SW480 (cell line): Measurements from ENCODE around the gene UBE2S.

ENCODE experiments used
- DNase-seq: peaks from one replicate; pipeline ENCODE4 v3.0.0-alpha.2; 2016; ENCODE audit warnings: low spot score

UBE2S gene

DNA sequence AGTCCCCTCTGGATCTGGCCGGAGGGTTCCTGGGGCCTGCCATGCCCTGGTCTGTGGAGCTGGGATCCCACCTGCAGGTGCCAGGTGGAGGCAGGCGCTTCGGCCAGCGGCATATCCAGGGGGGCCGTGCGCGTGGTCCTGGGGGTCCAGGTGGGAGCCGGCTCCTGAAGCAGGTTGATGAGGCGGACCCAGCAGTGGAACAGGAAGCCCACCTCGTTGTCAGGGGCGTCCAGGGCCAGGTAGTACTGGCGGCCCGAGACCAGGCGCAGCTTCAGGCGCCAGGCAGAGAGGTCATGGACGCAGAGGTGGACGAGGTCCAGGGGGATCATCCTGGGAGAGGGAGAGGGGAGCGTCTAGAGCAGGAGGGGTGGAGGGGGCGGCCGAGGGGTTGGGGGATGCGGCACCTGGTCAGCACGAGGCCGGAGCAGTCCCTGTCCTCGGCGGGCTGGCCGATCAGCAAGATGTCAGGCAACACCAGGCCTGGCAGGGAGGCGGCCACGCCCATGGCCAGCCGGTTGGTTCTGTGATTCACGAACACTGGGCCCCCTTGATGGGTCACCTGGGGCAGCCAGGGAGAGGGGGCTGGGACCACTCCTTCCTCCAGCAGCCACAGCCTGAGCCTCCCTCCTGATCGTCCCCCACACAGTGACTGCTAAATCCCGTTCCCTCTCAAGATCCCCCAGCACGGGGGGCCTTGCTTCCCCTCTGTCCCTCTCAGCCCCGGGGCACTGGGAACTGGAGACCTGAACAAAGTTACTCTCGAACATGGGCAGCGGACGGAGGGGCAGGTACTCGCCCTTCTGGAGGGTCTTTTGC lies 45.2 kb downstream of the UBE2S start:
- no peak for DNase-seq

DNA sequence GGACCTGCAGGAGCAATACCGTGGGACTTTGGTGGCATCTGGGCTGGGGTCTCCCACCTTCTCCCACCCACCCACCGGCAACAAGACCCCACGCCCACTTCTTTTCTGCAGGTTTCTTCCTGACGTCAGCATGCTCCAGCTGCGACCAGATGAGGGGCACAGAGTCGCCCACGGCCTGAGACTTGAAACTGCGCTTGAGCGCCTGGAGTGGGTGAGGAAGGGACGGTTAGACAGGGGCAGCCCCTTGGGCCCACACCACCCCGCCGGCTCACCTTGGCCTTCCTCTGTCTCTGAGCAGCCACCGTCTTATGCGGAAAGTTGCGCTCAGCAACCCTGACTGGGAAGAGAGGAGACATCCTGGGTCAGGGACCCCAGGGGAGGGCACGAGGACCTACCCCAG lies 46.7 kb downstream of the UBE2S start:
- DNase-seq: no peak

DNA sequence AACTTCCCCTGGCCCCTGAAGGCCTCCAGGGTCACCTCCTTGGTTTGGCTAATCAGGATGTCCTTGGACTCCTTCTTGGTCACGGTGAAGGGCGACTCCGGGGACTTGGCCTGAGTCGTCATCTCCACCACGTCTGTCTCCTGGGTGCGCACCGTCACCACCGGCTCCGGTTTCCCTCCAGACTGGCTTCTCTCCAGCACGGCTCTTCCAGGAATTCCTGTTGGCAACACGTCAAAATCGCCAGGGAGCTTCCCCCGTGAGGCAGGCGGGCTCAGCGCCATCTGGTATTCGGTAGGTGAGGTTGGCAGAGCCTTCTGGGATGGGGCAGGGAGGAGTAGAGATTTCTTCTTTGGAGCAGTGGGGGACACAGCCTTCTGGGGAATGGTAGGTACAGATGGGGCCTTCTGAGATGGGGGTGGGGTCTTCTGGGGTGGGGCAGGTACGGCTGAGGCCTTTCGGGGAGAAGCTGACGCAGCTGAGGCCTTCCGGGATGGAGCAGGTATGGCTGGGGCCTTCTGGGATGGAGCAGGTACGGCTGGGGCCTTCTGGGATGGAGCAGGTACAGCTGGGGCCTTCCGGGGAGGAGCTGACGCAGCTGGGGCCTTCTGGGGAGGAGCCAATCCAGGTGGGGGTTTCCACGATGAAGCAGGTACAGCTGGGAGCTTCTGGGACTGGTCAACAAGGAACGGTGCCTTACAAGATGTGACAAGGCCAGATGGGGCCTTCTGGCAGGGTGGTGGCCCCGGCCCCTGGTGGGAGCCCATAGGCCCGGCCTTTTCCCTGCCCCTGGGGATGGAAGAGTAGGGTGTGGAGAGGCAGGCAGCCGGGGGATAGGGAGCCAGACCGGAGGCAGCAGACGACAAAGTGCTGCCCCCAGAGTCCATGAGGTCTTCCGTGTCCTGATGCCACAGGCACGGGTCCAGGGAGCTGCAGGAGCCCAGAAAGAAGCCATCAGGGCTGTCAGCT lies 48.4 kb downstream of the UBE2S start:
- no peak for DNase-seq

DNA sequence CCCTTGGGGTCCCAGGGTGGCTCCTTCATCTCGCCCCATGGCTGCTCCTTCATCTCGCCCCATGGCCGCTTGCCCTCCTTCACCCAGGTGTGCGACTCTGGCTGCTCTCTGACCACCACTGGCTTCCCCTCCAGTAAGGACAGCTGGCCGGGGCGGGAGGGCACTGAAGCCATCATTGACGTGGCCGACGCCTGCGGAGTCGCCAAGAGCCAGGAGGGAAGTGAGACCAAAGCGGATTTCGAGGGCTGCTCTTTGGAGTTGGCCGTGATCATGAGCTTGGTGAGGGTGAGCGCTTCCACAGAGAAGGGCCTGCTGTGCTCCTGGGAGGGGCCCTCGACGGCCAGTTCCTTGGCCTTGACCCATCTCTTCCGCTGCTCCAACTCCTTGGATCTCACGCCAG lies 49.1 kb downstream of the UBE2S start:
- DNase-seq: no peak

DNA sequence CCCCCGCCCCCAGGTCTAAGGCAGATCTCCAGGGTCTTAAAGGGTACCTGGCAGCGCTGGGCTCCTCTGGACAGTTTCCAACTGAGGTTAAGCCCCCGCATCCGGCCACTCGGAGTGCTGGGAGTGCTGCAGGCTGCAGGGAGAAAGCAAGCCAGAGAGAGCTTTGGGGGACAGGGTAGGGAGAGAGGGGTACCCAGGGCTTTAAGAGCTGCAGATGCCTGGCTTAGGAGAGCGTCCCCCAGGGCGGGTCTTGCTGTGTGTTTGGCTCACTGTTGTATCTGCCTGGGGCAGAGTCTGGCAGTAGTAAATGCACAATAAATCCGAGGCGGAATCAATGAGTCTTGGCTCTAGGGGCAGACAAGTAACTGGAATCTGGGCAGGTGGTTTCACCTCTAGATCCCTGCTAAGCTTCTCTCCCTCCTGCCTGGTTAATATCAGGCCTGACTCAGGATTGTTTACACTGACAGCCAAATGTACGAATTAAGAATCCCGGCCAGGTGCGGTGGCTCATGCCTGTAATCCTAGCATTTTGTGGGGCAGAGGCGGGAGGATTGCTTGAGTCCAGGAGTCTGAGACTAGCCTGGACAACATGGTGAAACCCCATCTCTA lies 52.3 kb downstream of the UBE2S start:
- DNase-seq: no peak

DNA sequence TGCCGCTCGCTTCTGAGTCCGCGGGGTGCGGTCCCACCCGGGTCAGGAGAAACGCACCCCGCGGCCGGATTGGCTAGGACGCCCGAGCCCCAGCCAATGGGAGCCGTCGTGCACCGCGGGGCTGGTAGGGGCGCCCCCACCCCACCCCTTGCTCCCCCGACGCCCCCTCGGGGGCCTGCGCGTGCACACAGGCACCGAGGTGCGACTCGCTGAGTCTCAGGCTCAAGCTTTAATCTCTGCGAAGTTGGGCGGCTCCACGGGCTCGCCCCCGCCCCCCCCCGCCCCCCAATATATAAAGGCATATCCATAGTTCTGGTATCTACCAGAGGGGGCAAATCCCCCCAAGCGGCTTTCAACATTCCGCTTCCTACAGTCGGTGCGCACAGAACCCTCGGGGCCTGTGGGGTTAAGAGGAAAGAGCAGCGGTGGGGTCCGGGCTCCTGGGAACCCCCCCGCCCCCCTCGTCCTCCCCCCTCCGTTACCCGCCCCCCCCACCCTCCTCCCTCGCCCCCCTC lies 52.8 kb downstream of the UBE2S start, which contains the start of gene COX6B2:
COX6B2 (minus strand) TSS at position 22 of the 515 bp plus-strand sequence. CDS start 198 bp downstream, outside the sequence.
- DNase-seq: no peak

DNA sequence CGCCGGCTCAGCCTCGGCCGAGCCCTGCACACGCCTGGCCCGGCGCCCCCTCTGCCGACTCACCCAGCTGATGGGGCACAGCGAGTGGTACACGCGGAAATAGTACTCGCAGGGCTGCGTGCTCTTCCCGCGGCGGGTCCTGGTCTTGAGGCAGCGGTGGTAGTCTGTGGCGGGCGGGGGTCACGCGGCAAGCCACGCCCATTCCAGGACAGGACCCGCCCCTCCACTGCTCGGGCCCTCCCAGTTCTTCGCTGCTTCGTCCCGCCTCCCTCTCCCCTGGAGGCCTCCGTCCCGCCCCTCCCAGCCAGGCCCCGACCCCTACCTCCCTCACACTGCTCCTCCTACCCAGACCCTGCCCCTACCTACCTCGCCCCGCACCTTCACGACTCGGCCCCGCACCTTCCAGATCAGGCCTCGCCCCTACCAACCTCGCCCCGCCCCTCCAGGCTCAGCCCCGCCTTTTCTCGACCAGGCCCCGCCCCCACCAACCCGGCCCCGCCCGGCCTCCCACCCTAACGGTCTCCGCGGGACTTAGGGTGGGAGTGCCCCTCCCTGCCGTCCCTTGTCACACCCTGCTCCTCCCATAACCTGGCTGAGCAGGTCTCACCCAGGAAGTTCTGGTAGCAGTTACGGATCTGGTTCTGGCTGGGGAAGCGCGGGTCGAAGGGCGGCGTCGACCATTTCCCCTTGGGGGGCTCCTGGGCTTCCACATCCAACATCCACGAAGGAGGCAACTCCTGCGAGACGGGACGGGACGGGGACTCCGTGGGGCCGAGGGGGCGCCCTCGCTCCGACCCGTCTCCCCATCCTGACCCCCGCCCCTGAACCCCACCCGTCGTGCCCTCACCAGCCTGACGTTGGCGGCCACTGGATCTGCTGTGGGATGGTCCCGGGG lies 53.5 kb downstream of the UBE2S start:
- peak; percentile 68 for DNase-seq

DNA sequence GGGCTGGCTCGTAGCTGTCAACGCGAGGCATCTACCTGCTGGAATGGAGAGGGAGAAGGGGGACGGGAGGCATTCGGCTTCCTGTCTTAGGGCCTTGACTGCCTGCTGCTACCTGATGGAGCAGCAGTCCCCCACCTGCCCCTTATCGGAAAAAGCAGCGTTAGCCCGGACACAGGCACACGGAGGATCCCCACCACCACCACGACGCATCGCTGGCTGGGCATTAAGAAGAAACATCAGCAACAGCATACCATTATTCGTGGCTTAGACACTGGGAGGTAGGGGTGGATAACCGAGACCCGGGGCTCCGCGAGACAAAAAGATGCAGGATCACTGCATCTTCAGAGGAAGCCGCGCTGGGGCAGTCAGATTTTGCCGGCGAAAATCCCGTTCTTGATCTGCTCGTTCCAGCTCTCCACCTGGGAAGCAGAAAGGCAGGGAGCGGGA lies 54.2 kb downstream of the UBE2S start:
- DNase-seq: no peak

DNA sequence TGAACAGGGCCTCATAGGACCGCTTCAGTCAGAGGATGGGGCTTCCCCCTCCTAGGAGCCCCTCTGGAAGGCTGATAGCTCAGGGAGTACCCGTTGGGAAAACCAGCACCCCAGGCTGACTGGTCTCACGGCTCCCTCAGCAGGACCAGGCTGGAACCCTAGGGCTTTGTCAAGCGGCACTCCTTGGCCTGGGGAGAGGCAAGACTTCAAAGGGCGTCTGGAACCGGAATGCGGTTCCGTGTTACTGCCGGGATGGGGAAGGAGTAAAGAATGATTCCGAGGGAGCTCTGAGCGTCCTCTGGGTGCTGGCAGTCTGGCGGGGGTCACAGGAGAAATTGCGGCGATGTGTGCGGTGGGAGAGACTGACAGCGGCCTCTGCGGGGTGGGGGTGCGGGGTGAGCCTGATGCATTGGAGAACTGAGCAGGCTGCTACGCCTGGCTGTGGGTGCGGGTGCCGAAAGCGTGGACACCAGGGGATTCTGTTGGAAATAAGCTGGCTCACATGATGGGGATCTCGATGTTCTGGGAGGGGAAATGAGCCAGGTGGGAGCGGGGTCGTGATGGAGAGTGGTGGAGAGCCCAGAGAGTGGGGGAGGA lies 54.9 kb downstream of the UBE2S start:
- peak; percentile 64 for DNase-seq

DNA sequence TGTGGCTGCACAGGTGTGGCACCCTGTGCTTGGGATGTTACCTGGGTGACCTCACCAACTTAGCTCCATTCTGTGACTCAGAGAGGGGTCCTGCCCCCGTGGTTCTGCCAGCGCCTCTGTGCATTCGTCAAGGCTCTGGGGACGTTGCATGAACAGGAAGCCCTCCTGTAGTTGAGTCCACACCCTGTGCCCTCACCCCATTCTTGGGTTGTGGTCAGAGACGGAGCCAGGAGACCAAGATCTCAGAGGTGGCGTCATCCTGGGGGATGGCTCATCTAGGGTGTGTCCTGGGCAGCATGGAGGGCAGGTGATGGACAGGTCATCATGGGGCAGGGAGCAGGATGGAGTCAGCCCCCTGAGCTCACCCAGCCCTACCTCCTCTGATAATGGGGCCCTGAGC lies 55.5 kb downstream of the UBE2S start:
- DNase-seq: peak; percentile 90

DNA sequence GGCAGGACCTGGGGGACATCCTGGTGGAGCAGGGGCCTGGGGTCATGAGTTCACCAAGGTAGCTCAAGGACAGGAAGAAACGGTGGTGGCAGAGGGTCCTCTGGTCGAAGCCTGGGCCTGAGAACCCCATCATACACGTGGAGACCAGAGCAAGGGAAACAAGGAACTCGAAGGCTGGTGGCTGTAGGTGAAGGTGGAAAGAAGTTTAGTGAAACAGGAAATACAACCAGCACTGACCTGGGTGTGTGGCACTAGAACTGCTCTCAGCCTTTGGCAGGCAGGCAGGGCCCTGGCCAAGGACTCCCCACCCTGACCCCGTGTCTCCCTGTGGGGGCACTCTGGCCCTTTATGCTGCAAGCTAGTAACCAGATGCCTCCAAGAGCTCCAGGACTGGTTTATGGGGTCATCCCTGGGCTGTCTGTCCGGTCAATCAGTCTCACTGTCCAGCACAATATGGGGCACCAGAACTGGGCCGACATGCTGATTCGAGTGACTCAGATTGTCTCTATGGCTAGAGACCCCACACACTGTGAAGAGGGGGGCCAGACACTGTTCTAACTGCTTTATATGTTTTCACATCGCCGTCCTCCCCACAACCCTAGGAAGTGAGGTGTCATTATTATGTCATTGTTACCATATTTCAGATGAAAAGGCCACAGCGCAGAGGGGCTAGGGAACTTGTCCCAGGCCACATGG lies 56.8 kb downstream of the UBE2S start:
- no peak for DNase-seq
